K562 (cell line): ENCODE data around the gene TXLNA. TPM values are rescaled to one million over a fixed set of nuclear protein-coding genes. Genes with fewer than 3 reads are reported as not detected.

Experiments used
- GATAD2B ChIP-seq: fragments of 450-650 bp; IDR thresholded peaks from 2 replicates; pipeline ENCODE4 v1.6.1; 2017; ENCODE audit warnings: mild to moderate bottlenecking, borderline replicate concordance
- GTF2A2 ChIP-seq: IDR thresholded peaks from 2 replicates; pipeline ENCODE4 v1.6.1; 2016; ENCODE audit warnings: mild to moderate bottlenecking, missing genetic modification characterization, missing compliant biosample characterization
- GTF2E2 ChIP-seq: fragments of 200-800 bp; sonication (Bioruptor generic); IDR thresholded peaks from 2 replicates; pipeline ENCODE4 v1.6.1; 2016; ENCODE audit warnings: missing genetic modification characterization, missing compliant biosample characterization
- HBP1 ChIP-seq: fragments of 450-650 bp; formaldehyde crosslinking; IDR thresholded peaks from 2 replicates; pipeline ENCODE4 v1.4.0; 2022; ENCODE audit warnings: missing genetic modification characterization
- JUND ChIP-seq, 2 experiments: IDR thresholded peaks; 2 replicates in 1 of 2; 3 replicates in 1 of 2; pipeline ENCODE4 v1.6.1; 2011; ENCODE audit warnings: borderline replicate concordance in 2 of 2, low read depth in 2 of 2, low read length in 2 of 2, improper control_type of control experiment in 1 of 2, missing biosample characterization in 1 of 2, missing genetic modification characterization in 1 of 2, missing genetic modification reagents in 1 of 2
- KDM2B ChIP-seq: fragments of 250-450 bp; sonication (Bioruptor Pico); IDR thresholded peaks from 2 replicates; pipeline ENCODE4 v1.8.0; 2021; ENCODE audit warnings: mild to moderate bottlenecking, moderate library complexity
- KDM4B ChIP-seq, 2 experiments: fragments of 450-650 bp in 1 of 2; sonication (generic) in 1 of 2; IDR thresholded peaks; 2 replicates each; pipeline ENCODE4 v1.6.1; 2016 to 2017; ENCODE audit warnings: borderline replicate concordance in 2 of 2, antibody characterized with exemption in 1 of 2, low read depth in 1 of 2, mild to moderate bottlenecking in 1 of 2
- MEIS2 ChIP-seq: fragments of 450-650 bp; IDR thresholded peaks from 2 replicates; pipeline ENCODE4 v1.6.1; 2014; ENCODE audit warnings: mild to moderate bottlenecking; ENCODE audit not compliant: partially characterized antibody
- MTF1 ChIP-seq: fragments of 250-450 bp; sonication (Bioruptor Pico); IDR thresholded peaks from 2 replicates; pipeline ENCODE4 v1.9.0; 2021; ENCODE audit warnings: moderate library complexity, mild to moderate bottlenecking, inconsistent platforms, borderline replicate concordance
- NCOA4 ChIP-seq: fragments of 450-650 bp; IDR thresholded peaks from 2 replicates; pipeline ENCODE4 v1.6.1; 2018; ENCODE audit warnings: mild to moderate bottlenecking; ENCODE audit not compliant: partially characterized antibody
- PHF20 ChIP-seq: fragments of 450-650 bp; IDR thresholded peaks from 2 replicates; pipeline ENCODE4 v1.6.1; 2018; ENCODE audit not compliant: partially characterized antibody
- PML ChIP-seq: IDR thresholded peaks from 2 replicates; pipeline ENCODE4 v1.6.1; 2012; ENCODE audit warnings: low read length, inconsistent platforms
- POLR2B ChIP-seq: fragments of 450-650 bp; IDR thresholded peaks from 2 replicates; pipeline ENCODE4 v1.6.1; 2018; ENCODE audit warnings: low read depth; ENCODE audit not compliant: partially characterized antibody
- PRDM10 ChIP-seq: fragments of 450-650 bp; IDR thresholded peaks from 2 replicates; pipeline ENCODE4 v1.6.1; 2018; ENCODE audit not compliant: partially characterized antibody
- ZNF217 ChIP-seq: sonication (generic); formaldehyde crosslinking; IDR thresholded peaks from 2 replicates; pipeline ENCODE4 v1.8.0; 2022; ENCODE audit warnings: mild to moderate bottlenecking, missing genetic modification reagents
- ZNF224 ChIP-seq: sonication (generic); formaldehyde crosslinking; IDR thresholded peaks from 2 replicates; pipeline ENCODE4 v1.8.0; 2022; ENCODE audit warnings: mild to moderate bottlenecking, missing genetic modification reagents
- ZNF311 ChIP-seq: fragments of 250-450 bp; sonication (Bioruptor Pico); IDR thresholded peaks from 2 replicates; pipeline ENCODE4 v1.4.0; 2020; ENCODE audit warnings: mild to moderate bottlenecking, moderate library complexity
- ZNF449 ChIP-seq: fragments of 250-450 bp; sonication (Bioruptor Pico); IDR thresholded peaks from 2 replicates; pipeline ENCODE4 v1.8.0; 2022; ENCODE audit warnings: moderate library complexity, mild to moderate bottlenecking, inconsistent platforms
- polyA plus RNA-seq, 8 experiments: library from polyadenylated mRNA; depleted of rRNA in 4 of 8; stranded (reverse) in 5 of 8; unstranded in 3 of 8; fragments of >200 nt; fragmentation: Nextera tagmentation in 2 of 8; fragmentation: Illumina TruSeq in 1 of 8; extraction: Ambion mirVana in 2 of 8; extraction: Trizol in 1 of 8; gene quantifications; 2 replicates each; pipeline versions ENCODE4 v1.2.1 to v1.2.3, GENCODE V29; 2011 to 2014; ENCODE audit warnings: inconsistent platforms in 1 of 8, missing spikeins in 1 of 8
- total RNA-seq, 7 experiments: library from RNA; depleted of rRNA in 6 of 7; stranded (reverse); fragments of >200 nt in 6 of 7; fragmentation: Illumina TruSeq in 2 of 7; extraction: Trizol in 2 of 7; gene quantifications; 2 replicates each; pipeline versions ENCODE4 v1.2.1 to v1.2.3, GENCODE V29; 2011 to 2021; ENCODE audit warnings: low replicate concordance in 1 of 7

Gene TXLNA
- total and polyA plus RNA-seq, 9 of the 15 experiments (the other 6 are each of a cell fraction or from before 2014, with no cell fraction given): 9.2 to 54.5 (median 39.3) TPM

GRCh38 chr1:32200226-32201010 is 20.9 kb downstream of the TXLNA start, which contains the start of gene CCDC28B (continued):
- TF ChIP-seq PHF20 (no peak), KDM4B (IDR thresholded peaks at IDR 0.05; ENCODE audit: borderline replicate concordance in 2 of 2, low read depth in 1 of 2) (0 out of 4 replicates have a peak, but pooled peaks of 1 of the 2 experiments have one; percentile 9), GATAD2B (no peak), ZNF311 (CRISPR knock-in tag) (no peak), MEIS2 (no peak), ZNF449 (CRISPR knock-in tag) (no peak), ZNF224 (CRISPR knock-in tag) (no peak), NCOA4 (no peak), GTF2A2 (tag) (no peak), JUND (IDR thresholded peaks at IDR 0.05; ENCODE audit: borderline replicate concordance, low read depth, low read length) (no peak), JUND (tag; IDR thresholded peaks at IDR 0.05; ENCODE audit: borderline replicate concordance, low read depth, low read length) (peak; percentile 33; the same call in 1 of the 3 replicates), ZNF217 (CRISPR knock-in tag) (no peak), GTF2E2 (tag) (no peak), KDM2B (CRISPR knock-in tag) (no peak), PML (no peak), MTF1 (CRISPR knock-in tag) (no peak), HBP1 (CRISPR knock-in tag) (peak; percentile 71; the same call in 1 of the 2 replicates), POLR2B (peak; percentile 14), PRDM10 (no peak)
